Liver (tissue), 3 donors: ENCODE measurements around the gene HS1BP3.
A peak's percentile ranks its signal among the peaks of the same experiment; 100 is the strongest.

Source experiments
- CTCF ChIP-seq: fragments of 150-350 bp; IDR thresholded peaks from 2 replicates; pipeline ENCODE4 v1.5.1; 2017; ENCODE audit warnings: improper control_type of control experiment, low read depth, low read length; ENCODE audit not compliant: missing input control
- EGR1 ChIP-seq, 2 donors: IDR thresholded peaks; 2 replicates each; pipeline ENCODE4 v1.6.1; 2016 to 2018; ENCODE audit warnings: antibody characterized with exemption in 2 of 2, low read depth in 2 of 2
- FOXA1 ChIP-seq: IDR thresholded peaks from 2 replicates; pipeline ENCODE4 v1.6.1; 2016; ENCODE audit warnings: antibody characterized with exemption
- HNF4A ChIP-seq, 2 donors: conservative IDR thresholded peaks; 2 replicates each; pipeline ENCODE4 v1.6.1; 2016; ENCODE audit warnings: antibody characterized with exemption in 2 of 2, mild to moderate bottlenecking in 2 of 2
- HNF4G ChIP-seq: IDR thresholded peaks from 2 replicates; pipeline ENCODE4 v1.6.1; 2016; ENCODE audit warnings: antibody characterized with exemption
- JUND ChIP-seq, 2 donors: IDR thresholded peaks; 2 replicates each; pipeline ENCODE4 v1.6.1; 2016; ENCODE audit warnings: antibody characterized with exemption in 2 of 2
- MAX ChIP-seq: IDR thresholded peaks from 2 replicates; pipeline ENCODE4 v1.6.1; 2016; ENCODE audit warnings: antibody characterized with exemption
- RAD21 ChIP-seq, 2 donors: IDR thresholded peaks; 2 replicates each; pipeline ENCODE4 v1.6.1; 2016; ENCODE audit warnings: antibody characterized with exemption in 2 of 2, mild to moderate bottlenecking in 2 of 2
- REST ChIP-seq: IDR thresholded peaks from 2 replicates; pipeline ENCODE4 v1.6.1; 2016; ENCODE audit warnings: antibody characterized with exemption, mild to moderate bottlenecking
- RXRA ChIP-seq, 2 donors: IDR thresholded peaks; 2 replicates each; pipeline ENCODE4 v1.6.1; 2017 to 2018; ENCODE audit warnings: antibody characterized with exemption in 2 of 2, mild to moderate bottlenecking in 1 of 2
- SP1 ChIP-seq: IDR thresholded peaks from 2 replicates; pipeline ENCODE4 v1.6.1; 2018; ENCODE audit warnings: antibody characterized with exemption, mild to moderate bottlenecking
- YY1 ChIP-seq: IDR thresholded peaks from 2 replicates; pipeline ENCODE4 v1.6.1; 2016; ENCODE audit warnings: antibody characterized with exemption, mild to moderate bottlenecking
- ZBTB33 ChIP-seq: IDR thresholded peaks from 2 replicates; pipeline ENCODE4 v1.6.1; 2016; ENCODE audit warnings: antibody characterized with exemption
- TF ChIP-seq, protein P1 (sequence below): IDR thresholded peaks from 2 replicates; pipeline ENCODE4 v1.6.1; 2016; ENCODE audit warnings: antibody characterized with exemption
- donor health status: healthy.
- donor health status: healthy.

DNA sequence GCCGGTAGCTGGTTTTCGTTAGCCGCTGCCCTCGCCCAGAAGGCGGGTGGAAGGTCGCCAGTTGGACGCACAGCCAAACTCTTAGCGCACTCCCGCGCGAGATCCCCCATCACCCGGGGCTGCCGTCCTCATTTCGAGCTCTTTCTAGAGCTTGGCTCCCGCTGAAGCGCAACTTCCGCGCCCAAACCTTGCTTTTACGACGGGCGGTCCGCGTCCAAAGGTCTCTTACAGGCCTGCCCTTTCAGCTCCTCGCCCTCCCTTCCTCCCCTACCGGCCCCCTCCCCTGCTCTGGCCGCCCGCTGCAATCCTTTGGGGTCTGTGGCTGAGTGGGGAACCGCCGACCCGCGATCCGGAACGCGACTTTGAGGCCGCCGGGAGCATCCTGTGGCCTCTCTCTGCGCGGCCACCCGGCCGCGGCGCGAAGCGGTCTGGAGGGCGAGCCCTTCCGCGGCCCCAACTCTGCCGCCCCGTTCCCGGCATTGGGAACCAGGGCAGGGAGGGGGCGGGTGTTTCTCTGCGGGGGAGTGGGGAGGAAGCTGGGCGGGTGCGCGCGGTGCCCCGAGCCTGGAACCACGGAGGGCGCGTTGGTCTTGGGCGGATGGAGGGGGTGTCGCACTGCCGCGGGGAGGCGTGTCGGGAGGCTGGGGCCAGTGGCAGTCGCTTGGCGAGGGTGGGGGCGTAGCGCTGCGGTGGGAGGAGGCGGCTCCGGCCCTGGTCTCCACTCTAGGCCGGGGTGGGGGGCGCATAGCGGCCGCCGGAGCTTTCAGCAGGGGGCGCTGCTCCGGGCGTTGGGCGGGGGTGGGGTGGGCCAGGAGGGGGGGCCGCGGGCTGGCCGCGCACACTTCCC is 15.6 kb upstream of the HS1BP3 start, which contains the start of gene GDF7:
- TF ChIP-seq CTCF: peak; percentile 30
- peak; percentile 64 for TF ChIP-seq YY1
- no peak for TF ChIP-seq MAX
- TF ChIP-seq HNF4G: no peak
- peak in 1 of 2 donors; percentile 96 for TF ChIP-seq EGR1 (IDR thresholded peaks at IDR 0.05; ENCODE audit: low read depth in 2 of 2)
- TF ChIP-seq, protein P1, sequence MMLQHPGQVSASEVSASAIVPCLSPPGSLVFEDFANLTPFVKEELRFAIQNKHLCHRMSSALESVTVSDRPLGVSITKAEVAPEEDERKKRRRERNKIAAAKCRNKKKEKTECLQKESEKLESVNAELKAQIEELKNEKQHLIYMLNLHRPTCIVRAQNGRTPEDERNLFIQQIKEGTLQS: no peak
- TF ChIP-seq HNF4A (conservative IDR thresholded peaks at IDR 0.05): peak; percentile 28 to 39
- TF ChIP-seq SP1: no peak
- no peak for TF ChIP-seq FOXA1
- TF ChIP-seq RXRA (IDR thresholded peaks at IDR 0.05): no peak
- no peak for TF ChIP-seq RAD21 (IDR thresholded peaks at IDR 0.05)
- no peak for TF ChIP-seq ZBTB33
- TF ChIP-seq JUND (IDR thresholded peaks at IDR 0.05): no peak
- TF ChIP-seq REST: no peak
